H9 (cell line): ENCODE data around the gene HCN4. TPM values are rescaled to one million over a fixed set of nuclear protein-coding genes. Genes with fewer than 3 reads are reported as not detected.

Experiments used
- DNase-seq: peaks from one replicate; pipeline ENCODE4 v3.0.0-alpha.2; 2017
- H2AFZ ChIP-seq: one replicate; pipeline ENCODE4 v1.6.1; 2013; ENCODE audit warnings: mild to moderate bottlenecking, low read length, control low read depth, moderate library complexity
- H2AK5ac ChIP-seq: 2 replicates; pipeline ENCODE4 v1.6.1; 2013; ENCODE audit warnings: low read length, control low read depth, mixed read lengths; ENCODE audit not compliant: insufficient read length
- H2BK120ac ChIP-seq: one replicate; pipeline ENCODE4 v1.6.1; 2013; ENCODE audit warnings: low read depth, mild to moderate bottlenecking, low read length, control low read depth, inconsistent platforms; ENCODE audit not compliant: poor library complexity, severe bottlenecking
- H2BK12ac ChIP-seq: 2 replicates; pipeline ENCODE4 v1.6.1; 2013; ENCODE audit warnings: low read length, control low read depth, mixed read lengths, low read depth; ENCODE audit not compliant: insufficient read length
- H2BK15ac ChIP-seq: 2 replicates; pipeline ENCODE4 v1.6.1; 2013; ENCODE audit warnings: low read depth, low read length, control low read depth
- H2BK20ac ChIP-seq: one replicate; pipeline ENCODE4 v1.6.1; 2013; ENCODE audit warnings: low read depth, mild to moderate bottlenecking, low read length, control low read depth, inconsistent platforms; ENCODE audit not compliant: poor library complexity, severe bottlenecking
- H2BK5ac ChIP-seq: 2 replicates; pipeline ENCODE4 v1.6.1; 2013; ENCODE audit warnings: low read length, control low read depth, mixed read lengths; ENCODE audit not compliant: insufficient read length
- H3K14ac ChIP-seq: 2 replicates; pipeline ENCODE4 v1.6.1; 2013; ENCODE audit warnings: low read length, control low read depth; ENCODE audit not compliant: insufficient read depth
- H3K18ac ChIP-seq: 2 replicates; pipeline ENCODE4 v1.6.1; 2013; ENCODE audit warnings: low read depth, mild to moderate bottlenecking, mixed read lengths, low read length, control low read depth; ENCODE audit not compliant: insufficient read length
- H3K23ac ChIP-seq: 2 replicates; pipeline ENCODE4 v1.6.1; 2013; ENCODE audit warnings: low read length, control low read depth, mixed read lengths, low read depth; ENCODE audit not compliant: insufficient read length
- H3K23me2 ChIP-seq: 2 replicates; pipeline ENCODE4 v1.6.1; 2013; ENCODE audit warnings: low read depth, mild to moderate bottlenecking, mixed read lengths, low read length, control low read depth; ENCODE audit not compliant: insufficient read length, poor library complexity, severe bottlenecking
- H3K27ac ChIP-seq: 2 replicates; pipeline ENCODE4 v1.5.1; 2013; ENCODE audit warnings: low read length, control low read depth, mixed read lengths, low read depth; ENCODE audit not compliant: insufficient read length
- H3K27me3 ChIP-seq: 2 replicates; pipeline ENCODE4 v1.6.1; 2013; ENCODE audit warnings: low read length, control low read depth, inconsistent platforms; ENCODE audit not compliant: insufficient read depth
- H3K4ac ChIP-seq: 2 replicates; pipeline ENCODE4 v1.6.1; 2013; ENCODE audit warnings: low read depth, mild to moderate bottlenecking, control low read depth, inconsistent platforms, low read length, moderate library complexity
- H3K4me1 ChIP-seq: 2 replicates; pipeline ENCODE4 v1.6.1; 2013; ENCODE audit warnings: low read length, control low read depth, inconsistent platforms; ENCODE audit not compliant: insufficient read depth
- H3K4me2 ChIP-seq: 2 replicates; pipeline ENCODE4 v1.6.1; 2013; ENCODE audit warnings: low read length, control low read depth, mixed read lengths; ENCODE audit not compliant: insufficient read length, insufficient read depth
- H3K56ac ChIP-seq: 2 replicates; pipeline ENCODE4 v1.6.1; 2013; ENCODE audit warnings: low read depth, mild to moderate bottlenecking, mixed read lengths, low read length, control low read depth; ENCODE audit not compliant: insufficient read length
- H3K79me1 ChIP-seq: 2 replicates; pipeline ENCODE4 v1.6.1; 2013; ENCODE audit warnings: low read depth, mild to moderate bottlenecking, moderate library complexity, low read length, control low read depth, inconsistent platforms; ENCODE audit not compliant: insufficient read depth, poor library complexity, severe bottlenecking
- H3K79me2 ChIP-seq: 2 replicates; pipeline ENCODE4 v1.6.1; 2013; ENCODE audit warnings: low read length, control low read depth, inconsistent platforms; ENCODE audit not compliant: insufficient read depth
- H3K9ac ChIP-seq: 2 replicates; pipeline ENCODE4 v1.6.1; 2013; ENCODE audit warnings: low read length, control low read depth, mixed read lengths; ENCODE audit not compliant: insufficient read length; ENCODE audit errors: extremely low read depth
- H3K9me3 ChIP-seq: one replicate; pipeline ENCODE4 v1.6.1; 2013; ENCODE audit warnings: low read depth, low read length, inconsistent platforms; ENCODE audit not compliant: control insufficient read depth
- H3T11ph ChIP-seq: one replicate; pipeline ENCODE4 v1.6.1; 2013; ENCODE audit warnings: mild to moderate bottlenecking, low read length, control low read depth, inconsistent platforms
- H4K20me1 ChIP-seq: one replicate; pipeline ENCODE4 v1.6.1; 2013; ENCODE audit not compliant: control insufficient read depth, insufficient read length, insufficient read depth
- H4K5ac ChIP-seq: 2 replicates; pipeline ENCODE4 v1.6.1; 2013; ENCODE audit warnings: low read depth, mild to moderate bottlenecking, mixed read lengths, low read length, control low read depth; ENCODE audit not compliant: insufficient read length
- H4K8ac ChIP-seq: replicated peaks from 2 replicates; pipeline ENCODE4 v1.6.1; 2013; ENCODE audit warnings: low read length, control low read depth, mixed read lengths, low read depth; ENCODE audit not compliant: insufficient read length
- H4K91ac ChIP-seq: 2 replicates; pipeline ENCODE4 v1.6.1; 2013; ENCODE audit warnings: low read depth, mild to moderate bottlenecking, moderate library complexity, mixed read lengths, low read length, control low read depth; ENCODE audit not compliant: insufficient read length
- H3K27ac Mint-ChIP-seq, 3 experiments: 2 replicates in 2 of 3; 3 replicates in 1 of 3; pipeline ENCODE4 v1.8.0; 2020 to 2021; ENCODE audit warnings: mixed read lengths in 3 of 3, mild to moderate bottlenecking in 1 of 3, moderate library complexity in 1 of 3
- H3K27me3 Mint-ChIP-seq: 2 replicates; pipeline ENCODE4 v1.8.0; 2021; ENCODE audit warnings: low read depth, mild to moderate bottlenecking, moderate library complexity, mixed read lengths
- H3K36me3 Mint-ChIP-seq, 3 experiments: 2 replicates in 2 of 3; 3 replicates in 1 of 3; pipeline ENCODE4 v1.8.0; 2020 to 2021; ENCODE audit warnings: low read depth in 3 of 3, mixed read lengths in 3 of 3; ENCODE audit not compliant: insufficient read depth in 1 of 3
- H3K4me1 Mint-ChIP-seq, 2 experiments: 2 replicates each; pipeline ENCODE4 v1.8.0; 2020; ENCODE audit warnings: mixed read lengths in 2 of 2
- H3K4me3 Mint-ChIP-seq, 2 experiments: 2 replicates in 1 of 2; 3 replicates in 1 of 2; pipeline ENCODE4 v1.8.0; 2020 to 2021; ENCODE audit warnings: mild to moderate bottlenecking in 2 of 2, mixed read lengths in 2 of 2, moderate library complexity in 1 of 2
- H3K9me3 Mint-ChIP-seq, 2 experiments: 2 replicates in 1 of 2; 3 replicates in 1 of 2; pipeline ENCODE4 v1.8.0; 2020; ENCODE audit warnings: mild to moderate bottlenecking in 2 of 2, mixed read lengths in 2 of 2, moderate library complexity in 1 of 2
- WGBS: extraction: QIAGEN DNeasy Blood & Tissue Kit; methylation state at CpG from one replicate; pipeline ENCODE4 v1.1.7; 2013; ENCODE audit warnings: missing lambda C conversion rate, low lambda C conversion rate, mixed read lengths; ENCODE audit not compliant: insufficient read length; ENCODE audit errors: extremely low coverage; 5-methylcytosine and 5-hydroxymethylcytosine counted together
- total RNA-seq: library from RNA; stranded (reverse); gene quantifications from 2 replicates; pipeline ENCODE4 v1.2.1, GENCODE V29; 2021
- TF ChIP-seq, protein P1 (sequence below): fragments of 200-600 bp; sonication (generic); conservative IDR thresholded peaks from 3 replicates; pipeline ENCODE4 v1.8.0; 2021; ENCODE audit warnings: antibody characterized with exemption, mild to moderate bottlenecking

HCN4 gene
- total RNA-seq, 1 experiment from 2014 or later: 10.5 TPM

DNA sequence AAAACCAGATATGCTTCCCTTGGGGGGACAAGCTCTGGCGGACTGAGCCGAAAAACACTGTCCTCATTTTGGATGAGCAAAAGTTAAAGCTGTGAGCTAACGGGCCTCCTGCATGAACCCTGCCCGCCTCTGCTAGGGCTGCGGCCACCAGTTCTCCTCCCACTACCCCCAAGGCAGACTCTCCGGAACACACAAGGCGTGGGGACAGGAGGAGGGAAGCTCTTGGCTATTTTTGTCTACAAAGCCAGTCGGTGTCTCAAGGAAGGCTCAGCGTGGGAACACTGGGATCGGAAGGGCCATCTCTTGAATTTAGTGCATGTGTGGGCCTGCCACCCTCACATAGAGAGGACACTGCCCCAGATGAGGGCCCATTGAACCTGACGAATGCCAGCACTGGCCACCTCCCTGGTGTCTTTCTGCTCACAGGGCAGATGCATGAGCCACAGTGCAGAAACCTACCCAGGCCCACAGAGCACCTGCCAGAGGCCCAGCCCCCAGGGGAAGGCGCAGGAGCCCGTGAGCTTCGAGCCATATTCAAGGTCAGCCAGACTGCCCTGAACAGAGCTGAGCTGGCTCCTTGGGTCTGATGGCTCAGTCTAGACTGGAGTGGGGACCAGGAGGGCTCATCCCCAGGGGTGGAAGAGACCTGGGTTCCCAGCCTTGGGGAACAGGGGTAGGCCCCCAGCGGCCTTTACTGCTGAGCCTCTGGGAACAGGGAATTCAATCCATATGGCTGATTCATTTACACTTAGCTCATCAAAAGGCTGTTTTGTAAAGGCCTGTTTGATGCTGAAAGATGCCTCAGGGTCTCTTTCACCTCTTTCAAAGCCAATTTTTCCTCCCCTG lies 38.3 kb downstream of the HCN4 start:
- TF ChIP-seq, protein P1, sequence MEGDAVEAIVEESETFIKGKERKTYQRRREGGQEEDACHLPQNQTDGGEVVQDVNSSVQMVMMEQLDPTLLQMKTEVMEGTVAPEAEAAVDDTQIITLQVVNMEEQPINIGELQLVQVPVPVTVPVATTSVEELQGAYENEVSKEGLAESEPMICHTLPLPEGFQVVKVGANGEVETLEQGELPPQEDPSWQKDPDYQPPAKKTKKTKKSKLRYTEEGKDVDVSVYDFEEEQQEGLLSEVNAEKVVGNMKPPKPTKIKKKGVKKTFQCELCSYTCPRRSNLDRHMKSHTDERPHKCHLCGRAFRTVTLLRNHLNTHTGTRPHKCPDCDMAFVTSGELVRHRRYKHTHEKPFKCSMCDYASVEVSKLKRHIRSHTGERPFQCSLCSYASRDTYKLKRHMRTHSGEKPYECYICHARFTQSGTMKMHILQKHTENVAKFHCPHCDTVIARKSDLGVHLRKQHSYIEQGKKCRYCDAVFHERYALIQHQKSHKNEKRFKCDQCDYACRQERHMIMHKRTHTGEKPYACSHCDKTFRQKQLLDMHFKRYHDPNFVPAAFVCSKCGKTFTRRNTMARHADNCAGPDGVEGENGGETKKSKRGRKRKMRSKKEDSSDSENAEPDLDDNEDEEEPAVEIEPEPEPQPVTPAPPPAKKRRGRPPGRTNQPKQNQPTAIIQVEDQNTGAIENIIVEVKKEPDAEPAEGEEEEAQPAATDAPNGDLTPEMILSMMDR: no peak
- Mint-ChIP-seq H3K9me3 (no peaks in the 10 kb centered on the region; a peak in 1 of 5 replicates), H3K4me3 (no peak overlapping the region), H3K4me1 (peaks cover 10 to 12% of the 10 kb centered on the region in 2 experiments; a peak in 3 of 4 replicates), H3K27me3 (no peaks in the 10 kb centered on the region), H3K36me3 (peaks cover 13 to 29% (median 21%) of the 10 kb centered on the region in 3 experiments), H3K27ac (peak overlapping the region; percentile 43 to 90 (median 74); a peak in 4 of 7 replicates)
- Histone ChIP-seq H3K79me1 (no peaks in the 10 kb centered on the region), H2AK5ac (no peak overlapping the region), H4K20me1 (no peaks in the 10 kb centered on the region), H3K9ac (no peak overlapping the region), H2BK15ac (no peak overlapping the region), H3K79me2 (no peaks in the 10 kb centered on the region), H2AFZ (no peak overlapping the region), H3K4ac (no peak overlapping the region), H3K56ac (no peak overlapping the region), H3K18ac (no peak overlapping the region), H3K4me1 (no peaks in the 10 kb centered on the region), H4K8ac (no peak overlapping the region), H3K4me2 (no peak overlapping the region), H3K23me2 (no peaks in the 10 kb centered on the region), H3K14ac (0 out of 2 replicates have a peak overlapping the region, but pooled peaks have one; percentile 54), H2BK12ac (no peak overlapping the region), H3K9me3 (no peaks in the 10 kb centered on the region), H2BK120ac (no peak overlapping the region), H2BK20ac (no peak overlapping the region), H4K91ac (no peak overlapping the region), H3K27ac (no peak overlapping the region), H2BK5ac (no peak overlapping the region), H4K5ac (no peak overlapping the region), H3K27me3 (no peaks in the 10 kb centered on the region), H3T11ph (no peak overlapping the region), H3K23ac (no peak overlapping the region)
- no peak for DNase-seq
- no CpG with 5 or more reads among the region's 15 CpGs for WGBS
